H7 (cell line): ENCODE data around the gene NQO2. TPM values are rescaled to one million over a fixed set of nuclear protein-coding genes. Genes with fewer than 3 reads are reported as not detected.

Experiments used
- DNase-seq: peaks from one replicate; pipeline ENCODE4 v3.0.0; 2012
- H3K27me3 ChIP-seq: 2 replicates; pipeline ENCODE4 v1.6.0; 2011; ENCODE audit warnings: mild to moderate bottlenecking, low read length; ENCODE audit not compliant: control insufficient read depth, insufficient read depth
- H3K36me3 ChIP-seq: replicated peaks from 2 replicates; pipeline ENCODE4 v1.5.1; 2011; ENCODE audit warnings: low read length; ENCODE audit not compliant: control insufficient read depth, insufficient read depth
- H3K4me3 ChIP-seq: 2 replicates; pipeline ENCODE4 v1.5.1; 2011; ENCODE audit warnings: low read depth, mild to moderate bottlenecking, control low read depth, low read length, moderate library complexity; ENCODE audit not compliant: insufficient read depth
- total RNA-seq: library from RNA; depleted of rRNA; stranded (reverse); fragments of >200 nt; shearing (Covaris generic); gene quantifications from 2 replicates; pipeline ENCODE4 v1.2.3, GENCODE V29; 2014; rRNA removed

NQO2 gene
- total RNA-seq, result 40.5 and 76.0 TPM in 2 replicates

- peaks cover 2% of the 10 kb centered on the region for H3K27me3 ChIP-seq
- peak; percentile 100 for DNase-seq
Observed at GRCh38 chr6:2999618-3000557, at the start of gene NQO2. Gene NQO2, plus strand, starts transcription at chr6:2999894. Its CDS starts 6,659 bp downstream, at chr6:3006553.

DNA sequence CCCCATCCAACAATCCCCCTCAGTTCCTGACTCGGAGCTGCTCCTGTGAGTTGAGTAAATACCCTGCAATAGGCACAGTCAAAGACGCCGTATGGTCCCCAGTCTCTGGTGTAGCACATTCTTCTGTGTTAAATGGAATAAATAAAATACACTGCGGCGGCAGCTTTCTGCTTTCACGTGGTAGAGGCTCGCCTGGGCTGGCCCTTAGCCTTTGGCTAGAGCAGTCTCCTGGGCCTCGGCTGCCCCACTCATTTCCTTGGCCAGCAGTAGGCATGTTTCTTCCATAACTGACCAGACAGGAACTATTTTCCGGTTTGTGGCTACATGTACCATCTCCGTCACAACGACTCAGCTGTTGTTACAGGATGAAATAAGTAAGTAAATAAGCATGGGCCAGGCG, 49.0 kb upstream of the NQO2 start:
- Histone ChIP-seq H3K4me3 (no peak overlapping the region), H3K36me3 (peaks cover 4% of the 10 kb centered on the region), H3K27me3 (no peaks in the 10 kb centered on the region)
- DNase-seq, result no peak

More at GRCh38 chr6:2999618-3000557, at the start of gene NQO2:
- Histone ChIP-seq H3K36me3 (peaks cover 4% of the 10 kb centered on the region), H3K4me3 (peak within 1 kb of the TSS; percentile 84)

DNA sequence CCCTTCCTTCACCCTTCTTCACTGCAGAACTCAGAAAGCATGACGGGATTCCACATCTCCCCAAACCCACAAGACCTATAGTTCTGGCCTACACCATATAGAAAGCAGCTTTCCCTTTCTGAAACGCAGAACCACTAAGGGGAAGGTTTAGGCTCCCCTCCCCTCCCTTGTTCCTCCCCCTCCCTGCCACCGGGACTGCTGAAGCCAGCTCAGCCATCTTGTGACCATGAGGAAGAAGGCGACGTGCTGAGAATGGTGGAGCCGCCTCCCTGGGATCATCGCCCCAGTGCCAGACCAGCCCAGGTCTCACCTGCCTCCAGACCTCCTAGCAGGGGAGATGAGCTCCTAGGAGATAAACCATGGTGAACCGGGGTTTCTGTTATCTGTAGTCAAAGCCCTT, 48.0 kb upstream of the NQO2 start:
- H3K27me3 ChIP-seq, result no peaks in the 10 kb centered on the region
- H3K4me3 ChIP-seq, result no peak overlapping the region
- DNase-seq, result peak; percentile 64
- H3K36me3 ChIP-seq, result peaks cover 4% of the 10 kb centered on the region

GRCh38 chr6:2952557-2953095, 47.1 kb upstream of the NQO2 start:
- Histone ChIP-seq H3K36me3 (peaks cover 4% of the 10 kb centered on the region), H3K4me3 (no peak overlapping the region), H3K27me3 (no peaks in the 10 kb centered on the region)
- peak; percentile 93 for DNase-seq

GRCh38 chr6:2953098-2953497, 46.6 kb upstream of the NQO2 start:
- Histone ChIP-seq H3K27me3 (no peaks in the 10 kb centered on the region), H3K36me3 (peaks cover 3% of the 10 kb centered on the region), H3K4me3 (no peak overlapping the region)
- DNase-seq, result no peak

DNA sequence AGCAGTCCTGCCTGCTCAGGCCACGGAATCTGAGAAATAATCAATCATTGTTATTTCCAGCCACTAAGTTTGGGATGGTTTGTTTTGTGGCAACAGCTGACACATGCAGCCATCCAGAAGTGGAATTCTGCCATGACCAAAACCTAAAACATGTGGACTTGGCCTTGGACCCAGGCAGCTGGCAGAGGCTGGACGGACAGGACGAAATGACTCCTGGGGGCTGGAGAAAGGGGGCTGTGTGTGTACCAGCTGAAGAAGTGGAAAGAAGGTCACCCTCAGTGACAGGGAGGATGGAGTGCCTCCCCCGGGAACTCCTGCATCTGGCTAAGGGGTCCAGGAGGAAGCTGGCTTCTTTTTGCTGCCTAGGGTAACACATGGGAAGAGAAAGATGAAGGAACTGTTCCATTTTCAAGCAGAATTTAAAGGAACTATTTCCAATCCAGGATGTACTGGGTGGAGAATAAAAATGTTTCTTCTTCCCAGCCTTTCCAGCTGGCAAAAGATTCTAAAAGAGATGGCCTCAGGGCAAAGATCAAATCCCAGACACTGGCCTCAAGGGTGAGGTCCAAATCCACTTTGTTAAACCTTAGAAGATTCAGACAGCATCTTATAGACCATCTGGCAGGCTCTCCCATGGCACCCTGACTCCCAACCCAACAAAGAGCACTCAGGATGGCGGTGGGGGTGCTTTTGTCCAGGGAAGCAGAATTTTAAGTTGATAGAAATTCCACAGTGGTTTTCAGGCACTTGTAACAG, 42.6 kb upstream of the NQO2 start:
- no peak for DNase-seq
- no peaks in the 10 kb centered on the region for H3K27me3 ChIP-seq
- no peak overlapping the region for H3K4me3 ChIP-seq
- no peaks in the 10 kb centered on the region for H3K36me3 ChIP-seq

DNA sequence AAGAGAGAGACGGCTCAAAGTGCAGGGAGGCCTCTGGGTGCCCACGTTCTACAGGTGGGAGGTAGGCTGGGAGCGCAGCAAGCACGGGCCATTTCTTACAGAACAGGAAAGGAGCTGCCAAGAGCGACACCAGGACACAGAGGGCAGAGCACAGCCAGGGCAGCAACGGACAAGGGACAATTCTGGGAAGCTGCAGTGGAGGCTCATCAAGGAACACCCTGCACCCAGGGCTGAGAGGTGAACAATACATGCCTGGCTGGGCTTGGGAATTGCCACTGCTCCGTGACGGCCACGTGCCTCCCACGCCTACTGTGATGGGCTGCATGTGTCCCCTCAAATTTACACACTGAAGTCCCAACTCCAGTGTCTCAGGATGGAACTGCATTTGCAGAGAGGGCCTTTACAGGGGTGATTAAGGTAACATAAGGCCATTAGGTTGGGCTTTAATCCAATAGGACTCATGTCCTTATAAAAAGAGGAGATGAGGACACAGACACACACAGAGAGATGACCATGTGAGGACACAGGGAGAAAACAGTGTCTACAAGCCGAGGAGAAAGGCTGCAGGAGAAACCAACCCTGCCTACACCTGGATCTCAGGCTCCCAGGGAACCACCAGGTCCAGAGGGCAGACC, 41.9 kb upstream of the NQO2 start:
- Histone ChIP-seq H3K4me3 (no peak overlapping the region), H3K36me3 (no peaks in the 10 kb centered on the region), H3K27me3 (no peaks in the 10 kb centered on the region)
- DNase-seq, result no peak

DNA sequence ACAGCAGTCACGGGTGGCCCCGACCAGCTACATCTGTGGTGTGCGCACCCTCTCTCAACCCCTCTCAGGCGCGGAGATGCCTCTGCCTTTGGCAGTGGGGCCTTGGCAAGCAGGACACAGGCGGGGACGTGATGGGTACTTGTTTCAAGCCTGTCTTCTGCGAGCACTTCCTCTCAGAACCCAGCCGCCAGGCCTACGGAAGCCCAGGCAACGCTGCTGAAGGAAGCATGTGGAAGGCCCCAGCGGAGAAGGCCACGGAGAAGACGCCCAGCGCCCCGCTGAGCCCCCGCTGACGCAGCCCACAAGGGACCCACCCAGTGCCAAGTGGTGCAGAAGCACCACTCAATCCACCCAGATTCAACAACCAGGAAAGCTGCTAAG, 41.4 kb upstream of the NQO2 start:
- H3K27me3 ChIP-seq, result no peaks in the 10 kb centered on the region
- no peaks in the 10 kb centered on the region for H3K36me3 ChIP-seq
- no peak for DNase-seq
- H3K4me3 ChIP-seq, result no peak overlapping the region

GRCh38 chr6:2958776-2959175, 40.9 kb upstream of the NQO2 start:
- Histone ChIP-seq H3K27me3 (no peaks in the 10 kb centered on the region), H3K36me3 (no peaks in the 10 kb centered on the region), H3K4me3 (no peak overlapping the region)
- no peak for DNase-seq

- H3K36me3 ChIP-seq, result no peaks in the 10 kb centered on the region
- peak; percentile 74 for DNase-seq
- H3K27me3 ChIP-seq, result no peaks in the 10 kb centered on the region
- no peak overlapping the region for H3K4me3 ChIP-seq
Observed at GRCh38 chr6:2959909-2960719, 39.6 kb upstream of the NQO2 start.

- H3K4me3 ChIP-seq, result no peak overlapping the region
- DNase-seq, result peak; percentile 3
- no peaks in the 10 kb centered on the region for H3K36me3 ChIP-seq
- H3K27me3 ChIP-seq, result no peaks in the 10 kb centered on the region
Observed at GRCh38 chr6:2960935-2961334, 38.8 kb upstream of the NQO2 start.

GRCh38 chr6:2961506-2961905, 38.2 kb upstream of the NQO2 start:
- no peaks in the 10 kb centered on the region for H3K36me3 ChIP-seq
- H3K4me3 ChIP-seq, result no peak overlapping the region
- DNase-seq, result peak; percentile 18
- no peaks in the 10 kb centered on the region for H3K27me3 ChIP-seq

DNA sequence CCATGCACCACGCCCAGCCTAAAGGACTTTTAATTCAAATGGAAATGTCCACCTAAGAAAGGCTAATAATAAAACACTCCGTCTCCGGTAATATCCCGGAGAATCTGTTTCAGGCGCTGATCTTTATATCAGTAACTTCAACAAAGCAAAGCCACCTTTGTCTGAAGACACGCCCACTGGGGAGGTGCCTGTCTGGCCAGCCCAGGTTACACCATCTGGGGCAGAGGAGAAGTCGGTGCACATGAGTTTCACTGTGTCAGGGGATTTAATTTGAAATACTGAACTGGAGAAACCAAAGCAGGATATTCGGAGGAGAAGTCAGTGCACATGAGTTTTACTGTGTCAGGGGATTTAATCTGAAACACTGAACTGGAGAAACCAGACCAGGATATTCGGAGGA, 37.7 kb upstream of the NQO2 start:
- DNase-seq, result peak; percentile 61
- H3K27me3 ChIP-seq, result no peaks in the 10 kb centered on the region

DNA sequence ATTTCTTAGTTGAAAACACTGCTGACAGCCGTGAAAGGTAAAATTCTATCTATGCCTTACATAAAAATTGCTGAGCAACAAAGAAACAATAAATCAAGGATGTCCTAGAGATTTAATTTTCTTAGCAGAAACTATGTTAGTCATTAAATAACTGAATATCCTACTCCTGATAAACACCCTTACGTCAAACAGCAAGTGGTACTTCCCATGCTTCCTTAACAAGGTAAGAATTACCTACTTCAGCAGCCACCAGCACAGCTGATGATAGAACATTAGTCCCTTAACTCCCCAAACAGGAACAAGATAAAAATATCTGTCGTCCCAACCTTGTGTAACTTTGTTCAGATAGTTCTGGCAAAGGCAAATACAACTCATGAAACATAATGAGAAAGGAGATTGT, 37.1 kb upstream of the NQO2 start:
- DNase-seq, result no peak
- Histone ChIP-seq H3K36me3 (no peaks in the 10 kb centered on the region), H3K27me3 (no peaks in the 10 kb centered on the region), H3K4me3 (no peak overlapping the region)

More for the DNA sequence above, 37.7 kb upstream of the NQO2 start:
- no peak overlapping the region for H3K4me3 ChIP-seq
- no peaks in the 10 kb centered on the region for H3K36me3 ChIP-seq
